Subcutaneous adipose tissue (tissue), 4 donors: ENCODE results near the gene CORO2A. TPM values are rescaled to one million over a fixed set of nuclear protein-coding genes. Genes with fewer than 3 reads are reported as not detected.

Experiments used
- CTCF ChIP-seq: fragments of 450-650 bp; IDR thresholded peaks from one replicate; pipeline ENCODE4 v1.5.1; 2016; ENCODE audit warnings: low read depth, mild to moderate bottlenecking, control low read depth, antibody characterized with exemption, moderate library complexity
- total RNA-seq, 4 donors: library from RNA; depleted of rRNA; stranded (reverse); fragments of >200 nt; gene quantifications; one replicate each; pipeline ENCODE4 v1.1.0, GENCODE V29; 2016

Gene CORO2A
- total RNA-seq, 4 donors from 2014 or later = 0.82 to 10.4 (median 2.0) TPM

- no peak for TF ChIP-seq CTCF
Measured at GRCh38 chr9:98219364-98219716, 26.9 kb upstream of the CORO2A start.

GRCh38 chr9:98218562-98219363 lies 26.3 kb upstream of the CORO2A start:
- TF ChIP-seq CTCF = no peak

- TF ChIP-seq CTCF = no peak
Measured at GRCh38 chr9:98217255-98217654, 24.8 kb upstream of the CORO2A start.

GRCh38 chr9:98216391-98216790 lies 24.0 kb upstream of the CORO2A start:
- TF ChIP-seq CTCF = no peak

- no peak for TF ChIP-seq CTCF
Measured at GRCh38 chr9:98215821-98216220, 23.4 kb upstream of the CORO2A start.

- TF ChIP-seq CTCF = no peak
Measured at GRCh38 chr9:98215271-98215670, 22.8 kb upstream of the CORO2A start.

GRCh38 chr9:98214811-98215210 lies 22.4 kb upstream of the CORO2A start:
- TF ChIP-seq CTCF = no peak
